NCI-H774 (cell line): Measurements from ENCODE around the gene COL28A1.

Experiments
- DNase-seq: peaks from one replicate; lab custom pipeline; 2025; lab: John Stamatoyannopoulos, UW

COL28A1 gene

DNA sequence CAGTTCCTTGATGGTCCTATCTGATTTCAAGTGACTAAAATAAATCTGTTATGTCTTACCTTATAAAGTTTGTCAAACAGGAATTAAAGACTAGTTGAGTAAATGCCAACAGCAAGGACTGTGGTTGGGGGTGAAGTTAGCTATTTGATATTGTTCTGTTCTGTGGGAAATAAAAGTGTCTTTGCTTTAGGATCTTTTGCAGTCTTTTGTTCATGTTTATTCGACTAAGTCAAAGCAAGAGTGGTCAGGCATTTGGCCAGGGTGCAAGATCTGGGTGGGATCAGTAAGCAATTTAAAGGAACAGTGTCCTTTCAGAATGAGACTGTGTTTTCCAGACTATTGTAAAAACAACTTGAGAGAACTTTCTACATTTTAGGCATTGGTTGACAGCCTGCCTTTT lies at the start of gene COL28A1:
Gene COL28A1, minus strand, starts transcription at position 183 of the 400 bp plus-strand sequence. CDS start 2,998 bp downstream, outside the sequence.
- DNase-seq, result no peak

DNA sequence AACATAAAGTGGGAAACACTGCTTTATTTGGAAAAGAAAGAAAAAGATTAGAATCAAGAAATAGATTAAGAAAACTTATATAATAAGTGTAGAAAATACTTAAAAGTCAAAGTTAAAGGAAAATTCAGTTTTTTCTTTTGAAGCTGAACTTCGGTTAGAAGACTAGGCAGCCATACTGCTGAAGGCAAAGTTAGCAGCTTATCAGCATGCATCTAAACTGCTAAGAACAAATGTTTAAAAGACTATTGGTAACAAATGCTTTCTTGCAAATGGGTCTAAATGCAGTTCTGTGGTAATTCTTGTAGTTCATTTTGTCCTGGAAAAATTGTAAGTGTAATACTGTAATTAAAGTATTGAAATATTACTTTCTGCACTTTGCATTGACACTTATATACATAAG lies 49.0 kb upstream of the COL28A1 start:
- no peak for DNase-seq

DNA sequence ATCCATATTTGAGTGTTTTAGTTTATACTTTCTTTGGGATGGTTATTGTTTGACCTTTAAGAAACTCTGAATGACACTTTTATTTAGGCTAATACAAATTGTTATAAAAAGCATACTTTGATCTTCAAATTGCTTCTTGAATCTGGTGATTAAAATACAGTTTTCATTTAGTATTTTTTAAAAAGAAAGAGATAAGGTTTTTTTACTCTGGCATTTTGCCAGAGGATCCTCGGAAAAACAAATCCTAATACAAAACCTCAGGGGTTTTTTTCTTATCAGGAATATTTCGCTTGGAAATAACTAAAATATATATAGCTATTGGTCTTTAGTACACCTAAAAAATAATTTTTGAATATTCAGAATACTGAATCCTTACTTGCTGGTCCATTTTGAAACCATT lies 48.1 kb upstream of the COL28A1 start:
- DNase-seq, result no peak

DNA sequence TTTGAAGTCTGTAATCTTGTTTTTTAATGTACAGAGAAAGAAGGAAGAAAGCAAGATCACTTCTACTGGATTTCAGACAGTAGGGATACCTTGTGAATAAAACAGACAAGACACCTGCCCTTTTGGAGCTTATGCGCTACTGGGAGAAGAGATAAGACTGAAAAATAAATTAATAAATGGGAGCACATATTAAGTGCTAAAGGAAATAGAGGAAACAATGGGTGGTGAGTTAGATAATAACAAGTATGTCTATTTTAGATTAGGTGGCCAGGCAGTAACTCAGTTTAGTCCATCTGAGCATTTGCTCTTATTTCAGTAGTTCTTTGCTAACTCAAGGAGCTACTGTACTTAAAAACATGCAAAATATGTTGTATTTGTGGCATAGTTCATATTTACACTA lies 46.9 kb upstream of the COL28A1 start:
- DNase-seq, result no peak

DNA sequence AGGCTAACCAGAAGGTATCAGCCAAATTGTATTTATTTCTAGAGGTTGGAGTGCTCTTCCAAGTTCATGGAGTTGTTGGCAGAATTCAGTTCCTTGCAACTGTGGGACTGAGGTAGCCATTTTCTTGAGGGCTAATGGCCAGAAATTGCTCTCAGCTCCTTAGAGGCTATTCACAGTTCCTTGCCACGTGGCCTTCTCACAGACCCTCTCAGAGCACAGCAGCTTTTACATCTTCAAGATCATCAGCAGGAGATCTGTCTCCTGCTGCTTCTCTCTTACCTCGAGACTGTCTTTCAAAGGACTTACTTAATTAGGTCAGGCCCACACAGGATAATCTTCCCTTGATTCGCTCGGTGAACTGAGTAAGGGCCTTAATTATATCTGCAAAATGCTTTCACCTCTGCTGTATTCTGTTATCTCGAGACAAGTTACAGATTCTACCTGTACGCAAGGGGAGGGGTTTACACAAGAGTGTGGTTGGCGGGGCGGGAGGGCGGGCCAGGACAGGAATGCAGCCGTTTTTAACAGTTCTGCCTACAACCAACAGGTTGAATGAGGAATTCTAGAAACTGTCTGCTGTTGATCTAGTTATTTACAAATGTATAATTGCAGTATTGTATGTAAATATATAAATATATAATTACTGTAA lies 46.0 kb upstream of the COL28A1 start:
- no peak for DNase-seq

DNA sequence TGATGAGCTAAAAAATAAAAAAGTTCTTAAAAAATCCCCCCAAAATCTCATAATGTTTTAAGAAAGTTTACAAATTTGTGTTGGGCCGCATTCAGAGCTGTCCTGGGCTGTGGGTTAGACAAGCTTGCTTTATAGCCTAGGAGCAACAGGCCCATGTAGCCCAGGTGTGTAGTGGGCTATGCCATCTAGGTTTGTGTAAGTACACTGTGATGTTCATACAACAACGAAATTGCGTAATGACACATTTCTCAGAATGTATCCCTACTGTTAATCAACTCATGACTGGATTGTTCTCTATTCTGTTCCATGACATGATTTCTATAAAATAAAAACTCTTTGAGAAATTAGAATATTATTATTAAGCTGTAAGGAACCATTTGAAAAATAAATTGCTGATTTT lies 44.0 kb upstream of the COL28A1 start:
- DNase-seq, result no peak

DNA sequence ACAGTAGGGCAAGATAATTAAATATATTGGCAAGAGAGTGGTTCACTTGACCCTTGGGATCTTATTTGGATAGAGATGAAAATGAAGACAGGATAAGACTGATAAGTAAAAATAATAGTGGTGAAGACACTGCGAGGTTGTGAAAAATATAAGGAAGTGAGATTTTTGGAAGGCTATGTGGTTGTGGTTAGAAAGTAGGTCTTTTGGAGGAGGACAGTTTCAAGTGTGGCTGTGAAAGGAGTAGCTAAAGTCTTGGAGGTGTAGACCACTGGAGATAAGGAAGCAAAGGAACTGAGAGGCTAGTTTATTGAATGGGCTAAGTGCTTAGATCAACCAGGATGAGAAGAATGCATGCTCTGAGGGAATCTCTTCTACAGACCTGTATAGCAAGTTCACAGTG lies 42.2 kb upstream of the COL28A1 start:
- no peak for DNase-seq

DNA sequence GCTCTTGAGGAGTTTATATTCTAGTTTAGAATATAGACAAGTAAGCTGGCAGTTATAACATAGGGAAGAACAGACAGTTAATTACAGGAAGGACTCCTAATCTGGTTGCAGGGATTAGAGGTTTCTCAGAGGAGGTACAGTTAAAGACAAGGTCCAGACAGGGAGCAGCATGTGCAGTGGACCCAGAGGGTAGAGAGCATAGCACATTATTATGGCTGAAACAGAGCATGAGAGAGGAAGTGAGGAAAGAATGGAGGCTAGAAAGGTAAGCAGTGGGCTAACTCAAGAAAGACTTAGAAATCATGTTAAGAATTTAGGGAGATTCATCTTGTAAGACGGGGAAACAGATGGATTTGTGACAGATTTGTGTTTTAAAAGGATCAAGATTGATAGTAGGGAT lies 40.7 kb upstream of the COL28A1 start:
- no peak for DNase-seq

DNA sequence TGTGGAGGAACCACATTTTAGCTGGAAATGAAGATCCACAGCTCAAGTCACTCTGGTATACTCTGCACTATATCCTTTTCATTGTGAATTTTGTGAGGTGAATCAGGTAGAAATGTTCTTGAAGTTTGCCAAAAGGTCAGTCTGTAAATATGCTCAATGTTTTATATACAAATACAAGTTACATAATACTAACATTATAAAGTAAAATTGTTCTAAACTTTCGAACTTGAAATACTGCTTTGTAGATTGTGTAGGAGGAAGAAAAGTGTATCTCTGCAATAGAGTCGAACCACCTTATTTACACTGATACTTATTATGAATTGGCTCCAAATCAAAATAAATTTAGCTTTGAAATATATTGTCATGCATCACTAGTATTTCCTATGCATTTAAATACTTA lies 38.0 kb upstream of the COL28A1 start:
- no peak for DNase-seq

DNA sequence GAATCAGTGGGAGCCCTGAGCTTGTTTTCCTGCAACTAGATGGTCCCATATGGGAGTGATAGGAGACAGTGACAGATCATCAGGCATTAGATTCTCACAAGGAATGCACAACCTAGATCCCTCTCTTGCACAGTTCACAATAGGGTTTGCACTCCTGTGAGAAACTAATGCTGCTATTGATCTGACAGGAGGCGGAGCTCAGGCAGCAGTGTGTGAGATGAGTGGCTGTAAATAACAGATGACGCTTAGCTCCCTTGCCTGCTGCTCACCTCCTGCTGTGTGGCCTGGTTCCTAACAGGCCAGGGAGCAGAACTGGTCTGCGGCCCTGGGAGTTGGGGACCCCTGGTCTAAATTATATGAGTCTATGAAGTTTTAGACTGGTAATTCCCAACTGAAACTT lies 34.9 kb upstream of the COL28A1 start:
- DNase-seq, result no peak

DNA sequence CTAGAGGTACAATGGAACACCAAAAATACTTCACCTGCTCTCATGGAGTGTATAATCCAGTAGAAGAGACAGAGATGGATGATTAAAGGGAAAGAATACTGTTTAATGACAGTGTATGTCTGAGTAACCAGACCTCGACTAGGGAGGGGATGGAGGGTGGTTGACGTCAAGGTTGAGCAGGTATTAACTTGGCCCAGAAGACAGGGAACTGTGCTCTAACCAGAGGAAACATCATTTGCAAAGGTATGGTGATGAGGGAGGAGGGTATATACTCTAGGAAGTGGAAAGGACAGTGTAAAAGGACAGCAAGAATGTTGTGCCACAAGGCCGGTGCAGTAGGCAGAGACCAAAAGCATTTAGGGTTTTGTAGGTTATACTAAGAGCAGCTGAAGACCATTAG lies 33.9 kb upstream of the COL28A1 start:
- DNase-seq, result no peak

DNA sequence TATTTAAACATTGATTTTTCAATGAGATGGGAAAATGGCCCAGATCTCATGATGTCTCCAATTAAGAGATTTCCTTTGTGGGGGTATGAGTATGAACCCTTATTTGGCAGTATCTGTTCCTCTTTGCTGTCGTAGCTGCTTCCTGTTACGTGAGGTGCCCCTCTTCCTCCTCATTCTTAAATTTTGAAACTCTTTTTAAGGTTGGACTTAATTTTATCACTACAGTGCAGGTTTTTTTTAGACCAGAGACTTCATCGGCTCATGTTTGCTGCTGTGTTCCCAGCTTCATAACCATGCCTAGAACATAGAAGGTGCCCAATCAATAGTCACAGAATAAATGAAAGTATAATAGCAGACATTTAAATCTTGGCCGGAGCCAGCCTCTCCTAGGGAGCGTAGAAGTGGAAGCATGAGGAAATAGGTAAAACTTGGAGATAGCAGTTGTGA lies 33.4 kb upstream of the COL28A1 start:
- no peak for DNase-seq

DNA sequence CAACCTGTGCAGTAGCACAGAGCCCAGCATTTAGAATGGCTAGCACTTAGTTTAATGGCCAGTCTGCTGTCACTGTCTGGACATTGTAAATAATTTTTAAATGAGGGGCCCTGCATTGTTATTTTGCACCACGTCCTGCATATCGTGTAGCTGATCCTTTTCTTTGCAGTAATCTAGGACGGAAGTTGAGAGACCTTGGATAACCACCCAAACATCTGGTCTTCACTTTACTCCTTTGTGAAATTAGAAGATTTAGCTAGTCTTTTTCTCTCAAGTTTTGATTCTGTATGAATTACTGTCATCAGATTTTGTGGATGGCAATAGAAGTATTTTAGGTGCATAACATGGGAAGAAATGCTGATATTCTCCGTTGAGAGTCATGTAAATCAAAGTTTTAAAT lies 32.9 kb upstream of the COL28A1 start:
- DNase-seq, result no peak

DNA sequence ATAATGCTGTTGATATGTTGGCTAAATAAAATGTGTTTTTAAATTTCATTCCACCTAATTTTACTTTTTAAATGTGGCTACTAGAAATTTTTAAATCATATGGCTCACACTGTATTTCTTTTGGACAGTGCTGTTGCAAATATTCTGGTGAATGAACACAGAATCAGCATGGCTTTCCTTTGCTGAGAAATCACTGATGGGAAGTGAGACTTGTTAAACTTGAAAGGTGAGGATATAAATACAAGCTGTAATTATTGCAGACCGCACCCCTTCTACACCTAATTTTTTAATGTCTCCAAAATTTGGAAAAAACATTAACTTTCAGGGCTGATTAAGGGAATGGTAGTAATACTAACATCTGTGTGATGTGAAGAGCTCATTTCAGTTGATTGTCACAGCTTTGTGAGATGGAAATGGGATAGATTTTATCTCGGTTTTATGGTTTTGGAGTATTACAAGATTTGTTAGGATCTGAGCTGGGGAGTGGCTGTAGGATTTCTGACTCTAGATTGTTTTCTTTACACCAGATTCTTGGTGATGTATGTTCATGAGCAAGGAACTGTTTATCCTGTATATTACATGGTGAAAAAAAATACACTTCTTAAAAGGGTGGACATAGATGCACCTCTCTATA lies 32.3 kb upstream of the COL28A1 start:
- no peak for DNase-seq

DNA sequence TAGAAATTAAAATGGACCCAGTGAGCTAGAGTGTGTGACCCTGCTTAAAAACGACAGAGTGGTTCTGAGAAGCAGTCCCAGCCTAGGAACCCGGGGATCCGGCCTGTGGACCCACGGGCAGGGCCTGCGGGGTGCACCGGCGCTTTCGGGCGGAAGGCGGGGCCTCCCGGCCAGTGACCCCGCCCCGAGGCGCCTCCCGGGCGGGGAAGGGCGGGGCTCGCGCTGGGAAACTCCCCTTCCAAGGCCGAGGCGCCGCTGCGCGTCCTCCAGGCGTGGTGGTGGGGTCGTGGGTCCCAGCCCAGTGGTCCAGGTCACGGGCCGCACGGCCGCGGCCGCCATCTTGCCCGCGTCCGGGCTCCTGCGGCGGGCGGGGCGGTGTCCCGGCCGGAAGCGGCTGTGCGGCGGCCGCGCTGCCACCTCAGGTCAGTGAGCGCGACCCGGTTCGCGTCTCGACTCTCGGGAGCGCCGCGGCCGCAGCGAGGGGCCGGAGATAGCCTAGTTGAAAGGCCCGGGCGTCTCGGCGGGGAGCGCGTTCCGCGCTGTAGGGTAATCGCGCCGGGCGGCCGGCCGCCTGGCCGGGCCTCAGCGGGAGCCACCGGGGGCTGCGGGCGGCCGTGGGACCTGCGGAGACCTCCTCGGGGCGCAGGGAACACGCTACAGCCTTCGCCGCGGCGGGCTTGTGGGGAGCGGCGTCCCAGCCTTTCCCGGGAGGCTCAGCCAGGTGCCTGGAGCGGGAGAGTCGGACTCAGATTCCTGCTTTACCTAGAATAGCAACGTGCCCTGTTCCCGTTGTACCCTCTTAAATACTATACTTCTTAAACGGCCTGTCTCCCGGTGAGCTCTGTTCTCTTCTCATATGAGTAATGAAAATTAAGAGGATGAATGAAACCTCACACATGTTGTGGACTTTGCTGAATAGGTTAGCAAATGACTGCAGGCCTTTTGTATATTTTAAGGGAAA lies 31.3 kb upstream of the COL28A1 start, which contains the start of gene MIOS:
Gene MIOS, plus strand, starts transcription at position 234 of the 961 bp plus-strand sequence. CDS start 5,592 bp downstream, outside the sequence.
- peak; percentile 73 for DNase-seq

DNA sequence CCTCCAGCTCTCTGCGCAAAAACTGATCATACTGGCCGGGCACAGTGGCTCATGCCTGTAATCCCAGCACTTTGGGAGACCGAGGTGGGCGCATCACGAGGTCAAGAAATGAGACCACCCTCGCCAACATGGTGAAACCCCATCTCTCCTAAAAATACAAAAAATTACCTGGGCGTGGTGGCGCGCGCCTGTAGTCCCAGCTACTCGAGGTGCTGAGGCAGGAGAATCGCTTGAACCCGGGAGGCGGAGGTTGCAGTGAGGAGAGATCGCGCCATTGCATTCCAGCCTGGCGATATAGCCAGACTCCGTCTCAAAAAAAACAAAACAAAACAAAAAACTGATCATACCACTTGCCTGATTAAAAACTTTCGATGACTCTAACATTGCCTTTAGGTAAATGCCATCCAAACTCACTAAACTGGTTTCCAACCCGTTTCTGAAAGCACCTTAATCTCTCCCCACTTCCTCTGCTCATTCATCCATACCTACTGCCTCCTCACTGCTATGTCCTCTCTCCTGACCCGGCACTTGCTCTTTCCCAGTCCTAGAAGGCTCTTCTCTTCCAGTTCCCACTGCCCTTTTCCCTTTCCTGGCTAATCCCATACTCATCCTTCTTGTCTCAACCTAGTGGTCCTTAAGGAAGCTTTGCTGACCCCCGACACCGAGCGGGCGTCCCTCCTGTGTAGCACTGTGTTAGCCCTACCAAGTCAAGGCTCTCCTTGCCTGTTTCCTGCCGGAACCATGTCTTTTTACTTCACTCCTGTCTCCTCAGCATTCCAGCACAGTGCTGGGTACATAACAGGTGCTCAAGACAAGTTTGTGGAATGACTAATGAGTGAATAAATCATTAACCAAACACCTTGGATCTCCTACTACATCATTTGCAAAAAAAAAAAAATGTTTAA lies 30.3 kb upstream of the COL28A1 start:
- no peak for DNase-seq

DNA sequence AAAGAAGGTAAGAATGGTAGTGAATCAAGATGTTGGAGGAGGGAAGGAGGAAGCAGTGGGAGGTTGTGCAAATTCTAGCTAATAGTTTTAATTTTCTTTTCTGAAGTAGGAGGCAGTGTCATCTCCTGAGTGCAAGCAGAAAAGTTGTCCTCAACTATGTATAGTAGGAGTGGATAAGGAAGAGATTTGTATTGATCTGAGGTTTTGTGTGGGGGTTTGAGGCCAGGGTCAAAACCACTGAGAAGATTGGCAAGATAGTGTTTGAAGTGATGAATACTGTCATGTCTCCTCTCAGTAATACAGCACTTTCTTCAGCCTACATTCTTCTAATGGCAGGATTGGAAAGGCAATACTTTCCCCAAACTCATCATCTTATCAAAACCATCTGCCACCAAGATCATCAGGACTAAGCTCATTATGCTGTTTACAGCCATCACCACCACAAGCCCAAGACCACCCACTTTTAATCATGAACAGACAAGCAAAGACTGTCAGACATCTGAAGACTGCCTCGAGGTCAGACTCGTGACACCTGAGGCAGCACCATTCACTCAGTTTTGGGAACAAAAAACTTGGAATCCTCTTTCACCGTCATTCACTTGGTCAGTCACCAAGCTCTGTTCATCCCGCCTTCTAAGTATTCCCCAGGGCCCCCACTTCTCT lies 29.5 kb upstream of the COL28A1 start:
- DNase-seq, result no peak

DNA sequence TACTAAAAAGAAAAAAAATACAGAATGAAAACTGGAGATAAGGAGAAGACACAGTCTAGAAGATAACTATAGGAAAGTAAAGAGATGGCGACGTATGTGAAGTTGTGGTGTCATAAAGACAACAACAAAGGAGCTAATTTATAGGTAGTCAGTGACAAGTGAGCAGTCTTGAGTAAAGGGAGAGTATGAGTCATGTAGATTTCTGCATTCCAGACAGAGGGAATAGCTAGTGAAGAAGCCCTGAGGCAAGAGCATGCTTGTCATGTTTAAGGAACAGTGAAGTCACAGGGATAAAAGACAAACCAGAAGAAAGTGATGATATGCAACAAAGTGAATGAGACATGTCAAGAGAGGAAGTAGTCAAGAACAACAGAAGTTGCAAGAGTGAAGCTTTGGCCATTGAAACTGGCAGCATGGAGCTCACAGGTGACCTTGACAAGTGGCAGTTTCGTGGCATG lies 28.7 kb upstream of the COL28A1 start:
- no peak for DNase-seq

DNA sequence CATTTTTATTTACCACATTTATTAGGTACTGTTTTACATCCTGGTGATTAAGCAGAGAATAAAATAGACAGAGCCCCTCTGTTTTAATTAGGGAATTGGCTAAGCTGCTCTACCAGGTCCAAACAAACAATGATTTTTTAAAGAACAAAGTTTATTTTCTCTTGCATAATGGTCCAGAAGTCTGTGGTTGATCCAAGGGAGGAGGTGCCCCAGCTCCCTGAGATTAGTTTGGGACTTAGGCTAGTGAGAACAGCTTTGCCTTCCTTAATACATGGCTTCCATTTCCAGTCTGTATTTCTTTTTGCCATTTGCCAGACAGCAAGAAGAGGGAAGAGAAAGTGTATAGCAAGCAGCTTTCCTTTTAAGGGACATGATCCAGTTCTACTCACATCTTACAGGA lies 28.1 kb upstream of the COL28A1 start:
- DNase-seq, result no peak

DNA sequence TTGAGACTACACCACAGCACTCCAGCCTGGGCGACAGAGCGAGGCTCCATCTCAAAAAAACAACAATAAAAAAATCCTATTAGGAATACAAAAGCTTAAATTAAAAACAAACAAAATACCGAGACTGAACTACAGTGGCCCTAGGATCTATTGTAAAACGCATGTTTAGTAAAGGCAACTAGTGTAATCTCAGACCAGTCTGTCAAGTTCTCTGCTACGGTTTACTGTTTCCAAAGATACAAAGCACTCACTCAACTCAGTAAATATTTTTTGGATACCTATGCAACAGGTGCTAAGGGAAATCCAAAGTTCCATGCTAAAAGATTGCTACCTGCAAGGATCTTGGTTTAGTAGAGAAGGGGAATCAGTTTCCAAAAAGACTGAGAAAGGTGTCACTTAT lies 27.6 kb upstream of the COL28A1 start:
- DNase-seq, result peak; percentile 17

DNA sequence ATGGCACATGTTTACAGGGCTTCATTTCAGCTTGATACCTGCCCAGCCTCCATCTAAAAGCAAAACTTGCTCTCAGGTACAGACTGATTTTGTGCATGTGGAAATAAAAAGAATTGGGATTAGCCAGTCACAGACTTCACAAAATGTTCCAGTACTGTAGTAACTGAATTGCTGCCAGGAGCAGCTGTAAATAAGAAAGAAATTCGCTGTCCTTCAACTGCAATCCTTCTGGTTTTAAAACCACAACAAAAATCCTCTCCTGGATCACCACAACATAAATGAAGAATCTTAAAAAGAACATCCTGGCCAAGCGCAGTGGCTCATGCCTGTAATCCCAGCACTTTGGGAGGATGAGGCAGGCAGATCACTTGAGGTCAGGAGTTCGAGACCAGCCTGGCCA lies 27.1 kb upstream of the COL28A1 start:
- DNase-seq, result no peak
